SK-N-SH treated with all-trans-retinoic acid at 6 μM for 48 hours (cell line): ENCODE results near the gene RXRA.

Experiments used
- ATAC-seq: fragments of 200-7000 bp; cut with Tn5 transposase; 3 replicates; pipeline ENCODE4 v1.9.1; 2020; ENCODE audit warnings: mild to moderate bottlenecking, moderate library complexity
- ARNTL ChIP-seq: fragments of 450-650 bp; formaldehyde crosslinking; IDR thresholded peaks from 2 replicates; pipeline ENCODE4 v1.5.0; 2020; ENCODE audit warnings: low read depth, mild to moderate bottlenecking, moderate library complexity, borderline replicate concordance
- BACH2 ChIP-seq: fragments of 250-450 bp; sonication (Bioruptor Pico); IDR thresholded peaks from 2 replicates; pipeline ENCODE4 v1.9.0; 2021; ENCODE audit warnings: mild to moderate bottlenecking, borderline replicate concordance
- CSDC2 ChIP-seq: fragments of 250-450 bp; sonication (Bioruptor Pico); IDR thresholded peaks from 2 replicates; pipeline ENCODE4 v1.5.0; 2020; ENCODE audit warnings: mild to moderate bottlenecking, moderate library complexity
- CSRNP3 ChIP-seq: fragments of 250-450 bp; sonication (Bioruptor Pico); IDR thresholded peaks from 2 replicates; pipeline ENCODE4 v1.5.1; 2021; ENCODE audit warnings: mild to moderate bottlenecking, moderate library complexity
- ESRRG ChIP-seq: fragments of 250-450 bp; sonication (Bioruptor Pico); IDR thresholded peaks from 2 replicates; pipeline ENCODE4 v1.6.1; 2021; ENCODE audit warnings: mild to moderate bottlenecking
- GLIS3 ChIP-seq: fragments of 250-450 bp; sonication (Bioruptor Pico); IDR thresholded peaks from 2 replicates; pipeline ENCODE4 v1.5.0; 2020; ENCODE audit warnings: mild to moderate bottlenecking, moderate library complexity
- ISL1 ChIP-seq: fragments of 250-450 bp; sonication (Bioruptor Pico); IDR thresholded peaks from 2 replicates; pipeline ENCODE4 v2.1.2; 2022; ENCODE audit warnings: mild to moderate bottlenecking, moderate library complexity
- OSR1 ChIP-seq: fragments of 250-450 bp; sonication (Bioruptor Pico); IDR thresholded peaks from 2 replicates; pipeline ENCODE4 v1.8.0; 2022; ENCODE audit warnings: moderate library complexity, mild to moderate bottlenecking, inconsistent platforms
- PATZ1 ChIP-seq: fragments of 250-450 bp; sonication (Bioruptor Pico); IDR thresholded peaks from 2 replicates; pipeline ENCODE4 v1.8.0; 2020; ENCODE audit warnings: mild to moderate bottlenecking, moderate library complexity, borderline replicate concordance
- POU6F1 ChIP-seq: fragments of 250-450 bp; sonication (Bioruptor Pico); IDR thresholded peaks from 2 replicates; pipeline ENCODE4 v1.8.0; 2021; ENCODE audit warnings: low read depth, mild to moderate bottlenecking, moderate library complexity, borderline replicate concordance
- PPARA ChIP-seq: fragments of 250-450 bp; sonication (Bioruptor Pico); IDR thresholded peaks from 2 replicates; pipeline ENCODE4 v1.5.0; 2020; ENCODE audit warnings: mild to moderate bottlenecking, borderline replicate concordance
- SNAI2 ChIP-seq: fragments of 250-450 bp; sonication (Bioruptor Pico); IDR thresholded peaks from 2 replicates; pipeline ENCODE4 v1.5.0; 2020; ENCODE audit warnings: mild to moderate bottlenecking, moderate library complexity
- TCF4 ChIP-seq: fragments of 250-450 bp; sonication (Bioruptor Pico); IDR thresholded peaks from 2 replicates; pipeline ENCODE4 v1.8.0; 2021; ENCODE audit warnings: mild to moderate bottlenecking, moderate library complexity, borderline replicate concordance
- TOX ChIP-seq: fragments of 250-450 bp; sonication (Bioruptor Pico); IDR thresholded peaks from 2 replicates; pipeline ENCODE4 v1.8.0; 2021; ENCODE audit warnings: mild to moderate bottlenecking, moderate library complexity, borderline replicate concordance
- TSHZ2 ChIP-seq: fragments of 250-450 bp; sonication (Bioruptor Pico); IDR thresholded peaks from 2 replicates; pipeline ENCODE4 v1.5.0; 2020; ENCODE audit warnings: mild to moderate bottlenecking, moderate library complexity
- ZC3H10 ChIP-seq: fragments of 250-450 bp; sonication (Bioruptor Pico); IDR thresholded peaks from 2 replicates; pipeline ENCODE4 v1.5.1; 2021; ENCODE audit warnings: mild to moderate bottlenecking, moderate library complexity
- ZFP3 ChIP-seq: fragments of 250-450 bp; sonication (Bioruptor Pico); IDR thresholded peaks from 2 replicates; pipeline ENCODE4 v1.5.0; 2020; ENCODE audit warnings: mild to moderate bottlenecking, moderate library complexity
- ZFP30 ChIP-seq: fragments of 450-650 bp; formaldehyde crosslinking; IDR thresholded peaks from 2 replicates; pipeline ENCODE4 v1.5.0; 2022; ENCODE audit warnings: mild to moderate bottlenecking, moderate library complexity
- ZNF565 ChIP-seq: fragments of 450-650 bp; formaldehyde crosslinking; conservative IDR thresholded peaks from 2 replicates; pipeline ENCODE4 v1.5.0; 2020; ENCODE audit warnings: low read depth, mild to moderate bottlenecking, moderate library complexity
- ZNF70 ChIP-seq: fragments of 450-650 bp; formaldehyde crosslinking; IDR thresholded peaks from 2 replicates; pipeline ENCODE4 v1.5.0; 2020; ENCODE audit warnings: mild to moderate bottlenecking, moderate library complexity
- ZNF8 ChIP-seq: fragments of 450-650 bp; formaldehyde crosslinking; IDR thresholded peaks from 2 replicates; pipeline ENCODE4 v1.5.0; 2020; ENCODE audit warnings: mild to moderate bottlenecking, moderate library complexity

Gene RXRA

GRCh38 chr9:134293611-134294152, 32.6 kb upstream of the RXRA start:
- peak; percentile 81 for TF ChIP-seq TCF4 (CRISPR knock-in tag)
- TF ChIP-seq CSDC2 (CRISPR knock-in tag): no peak
- peak; percentile 80 for ATAC-seq

GRCh38 chr9:134294153-134295071, 31.8 kb upstream of the RXRA start:
- ATAC-seq: peak; percentile 84
- TF ChIP-seq SNAI2 (CRISPR knock-in tag) (no peak), ZFP30 (CRISPR knock-in tag) (no peak), ZC3H10 (no peak), ARNTL (CRISPR knock-in tag) (no peak), GLIS3 (CRISPR knock-in tag) (no peak)

- no peak for ATAC-seq
- no peak for TF ChIP-seq CSRNP3 (CRISPR knock-in tag)
- no peak for TF ChIP-seq ZNF8 (CRISPR knock-in tag)
- TF ChIP-seq ZC3H10: no peak
- no peak for TF ChIP-seq BACH2 (CRISPR knock-in tag)
- TF ChIP-seq ZNF565 (CRISPR knock-in tag): no peak
- no peak for TF ChIP-seq TCF4 (CRISPR knock-in tag)
- no peak for TF ChIP-seq ISL1 (CRISPR knock-in tag)
Measured at GRCh38 chr9:134295101-134295745, 31.0 kb upstream of the RXRA start.

- TF ChIP-seq OSR1 (CRISPR knock-in tag): no peak
- TF ChIP-seq GLIS3 (CRISPR knock-in tag): no peak
- TF ChIP-seq ZNF70 (CRISPR knock-in tag): no peak
- no peak for TF ChIP-seq ZFP3
- no peak for TF ChIP-seq CSRNP3 (CRISPR knock-in tag)
- no peak for TF ChIP-seq ISL1 (CRISPR knock-in tag)
- TF ChIP-seq PPARA (CRISPR knock-in tag): no peak
- TF ChIP-seq ZC3H10: no peak
- TF ChIP-seq CSDC2 (CRISPR knock-in tag): no peak
- no peak for TF ChIP-seq ESRRG (CRISPR knock-in tag)
- no peak for TF ChIP-seq TOX (CRISPR knock-in tag)
- no peak for TF ChIP-seq POU6F1 (CRISPR knock-in tag)
- no peak for TF ChIP-seq PATZ1 (CRISPR knock-in tag)
- TF ChIP-seq ZNF8 (CRISPR knock-in tag): no peak
- no peak for TF ChIP-seq BACH2 (CRISPR knock-in tag)
- TF ChIP-seq ZNF565 (CRISPR knock-in tag): no peak
- no peak for TF ChIP-seq TCF4 (CRISPR knock-in tag)
- TF ChIP-seq ZFP30 (CRISPR knock-in tag): no peak
- TF ChIP-seq SNAI2 (CRISPR knock-in tag): no peak
- no peak for TF ChIP-seq TSHZ2 (CRISPR knock-in tag)
- no peak for ATAC-seq
Measured at GRCh38 chr9:134295746-134296250, 30.5 kb upstream of the RXRA start.
